H1 (cell line): ENCODE measurements around the gene GIT1. TPM values are rescaled to one million over a fixed set of nuclear protein-coding genes. Genes with fewer than 3 reads are reported as not detected.

ENCODE experiments used
- CTCF ChIA-PET: fragments of 300-600 bp; sonication (Branson Sonifier 250); formaldehyde crosslinking; loops from one replicate; lab custom pipeline; 2021; ENCODE audit not compliant: partially characterized antibody; lab: Charles Lee
- POLR2A ChIA-PET: fragments of 300-600 bp; sonication (Branson Sonifier 250); formaldehyde crosslinking; loops from one replicate; lab custom pipeline; 2021; ENCODE audit warnings: inconsistent platforms; ENCODE audit not compliant: partially characterized antibody; lab: Charles Lee
- DNase-seq, 2 experiments: peaks; one replicate each; pipeline versions ENCODE4 v3.0.0 to v3.0.0-alpha.2; 2010 to 2022; ENCODE audit warnings: low spot score in 2 of 2, low read depth in 1 of 2, mixed read lengths in 1 of 2
- FAIRE-seq: peaks from 2 replicates; lab custom pipeline; 2011; peaks lifted over from hg19 to GRCh38; lab: Jason Lieb, UNC
- H2AFZ ChIP-seq: 2 replicates; pipeline ENCODE4 v1.8.1; 2012; ENCODE audit warnings: low read length, inconsistent platforms
- H2AK5ac ChIP-seq: 2 replicates; pipeline ENCODE4 v1.6.1; 2013; ENCODE audit warnings: low read depth, low read length
- H2BK120ac ChIP-seq: replicated peaks from 2 replicates; pipeline ENCODE3; 2013; ENCODE audit warnings: low read depth, low read length, inconsistent platforms
- H2BK12ac ChIP-seq: 2 replicates; pipeline ENCODE4 v1.6.1; 2013; ENCODE audit warnings: low read depth, low read length
- H2BK15ac ChIP-seq: 2 replicates; pipeline ENCODE4 v1.6.1; 2013; ENCODE audit warnings: low read length
- H2BK20ac ChIP-seq: 2 replicates; pipeline ENCODE4 v1.6.1; 2013; ENCODE audit warnings: low read length
- H2BK5ac ChIP-seq: 2 replicates; pipeline ENCODE4 v1.6.1; 2013; ENCODE audit warnings: low read depth, low read length
- H3K14ac ChIP-seq: 2 replicates; pipeline ENCODE4 v1.6.1; 2013; ENCODE audit warnings: inconsistent platforms; ENCODE audit not compliant: insufficient read length
- H3K18ac ChIP-seq: 2 replicates; pipeline ENCODE4 v1.6.1; 2013; ENCODE audit warnings: low read length; ENCODE audit errors: extremely low read depth
- H3K23ac ChIP-seq: 2 replicates; pipeline ENCODE4 v1.6.1; 2013; ENCODE audit warnings: inconsistent platforms; ENCODE audit not compliant: insufficient read length
- H3K23me2 ChIP-seq: 2 replicates; pipeline ENCODE4 v1.6.1; 2013; ENCODE audit warnings: low read depth, low read length
- H3K27ac ChIP-seq: 2 replicates; pipeline ENCODE4 v1.6.1; 2011; ENCODE audit warnings: low read depth, low read length, inconsistent platforms
- H3K27me3 ChIP-seq, 4 experiments: replicated peaks in 1 of 4; 1 replicate in 1 of 4; 2 replicates in 3 of 4; pipeline versions ENCODE4 v1.6.1 to v1.8.1; 2011 to 2013; ENCODE audit warnings: low read length in 3 of 4, mild to moderate bottlenecking in 3 of 4, inconsistent platforms in 2 of 4, mixed read lengths in 2 of 4, moderate library complexity in 1 of 4; ENCODE audit not compliant: control insufficient read depth in 3 of 4, insufficient read depth in 3 of 4; ENCODE audit errors: extremely low read depth in 1 of 4
- H3K36me3 ChIP-seq, 4 experiments: 2 replicates each; pipeline versions ENCODE4 v1.6.1 to v1.8.1; 2011 to 2013; ENCODE audit warnings: mild to moderate bottlenecking in 4 of 4, low read length in 3 of 4, moderate library complexity in 2 of 4, control low read depth in 1 of 4, inconsistent platforms in 1 of 4; ENCODE audit not compliant: insufficient read depth in 4 of 4, control insufficient read depth in 2 of 4
- H3K4ac ChIP-seq: replicated peaks from 2 replicates; pipeline ENCODE3; 2013; ENCODE audit warnings: low read length, low read depth, mixed read lengths, inconsistent platforms; ENCODE audit not compliant: insufficient read length
- H3K4me1 ChIP-seq, 4 experiments: replicated peaks in 1 of 4; 1 replicate in 1 of 4; 2 replicates in 3 of 4; pipeline versions ENCODE4 v1.6.1 to v1.8.1; 2011 to 2013; ENCODE audit warnings: low read length in 3 of 4, inconsistent platforms in 2 of 4, mixed read lengths in 1 of 4; ENCODE audit not compliant: insufficient read depth in 4 of 4, control insufficient read depth in 3 of 4
- H3K4me2 ChIP-seq, 2 experiments: 2 replicates each; pipeline versions ENCODE4 v1.6.1 to v1.8.1; 2011 to 2013; ENCODE audit warnings: low read depth in 2 of 2, low read length in 2 of 2, control low read depth in 1 of 2, inconsistent platforms in 1 of 2, mild to moderate bottlenecking in 1 of 2; ENCODE audit not compliant: insufficient read depth in 1 of 2
- H3K4me3 ChIP-seq, 4 experiments: fragments of 200-600, 300-600 bp in 1 of 4; sonication (generic), shearing (Covaris generic), sonication (Bioruptor Twin) in 1 of 4; 2 replicates each; pipeline versions ENCODE4 v1.5.1 to v1.8.1; 2011 to 2016; ENCODE audit warnings: low read length in 4 of 4, low read depth in 3 of 4, control low read depth in 2 of 4, inconsistent platforms in 2 of 4, mild to moderate bottlenecking in 2 of 4, mixed read lengths in 1 of 4, moderate library complexity in 1 of 4; ENCODE audit not compliant: insufficient read depth in 2 of 4; ENCODE audit errors: extremely low read depth in 1 of 4
- H3K56ac ChIP-seq: replicated peaks from 2 replicates; pipeline ENCODE3; 2013; ENCODE audit warnings: low read depth, mild to moderate bottlenecking, mixed read lengths, low read length, inconsistent platforms; ENCODE audit not compliant: insufficient read length
- H3K79me1 ChIP-seq: 2 replicates; pipeline ENCODE4 v1.6.1; 2013; ENCODE audit warnings: low read depth, low read length, control low read depth
- H3K79me2 ChIP-seq, 2 experiments: 2 replicates each; pipeline versions ENCODE4 v1.6.1 to v1.8.1; 2012 to 2013; ENCODE audit warnings: low read length in 2 of 2, mild to moderate bottlenecking in 2 of 2, inconsistent platforms in 1 of 2; ENCODE audit not compliant: insufficient read depth in 2 of 2, control insufficient read depth in 1 of 2
- H3K9ac ChIP-seq, 4 experiments: replicated peaks in 1 of 4; 1 replicate in 1 of 4; 2 replicates in 3 of 4; pipeline versions ENCODE4 v1.6.1 to v1.8.1; 2011 to 2013; ENCODE audit warnings: low read depth in 3 of 4, low read length in 3 of 4, control low read depth in 2 of 4, mild to moderate bottlenecking in 2 of 4, moderate library complexity in 2 of 4, inconsistent platforms in 1 of 4; ENCODE audit errors: extremely low read depth in 1 of 4
- H3K9me3 ChIP-seq, 2 experiments: 2 replicates each; pipeline versions ENCODE4 v1.6.1 to v1.8.1; 2012 to 2013; ENCODE audit warnings: mild to moderate bottlenecking in 2 of 2, moderate library complexity in 2 of 2, control low read depth in 1 of 2, inconsistent platforms in 1 of 2, low read depth in 1 of 2, low read length in 1 of 2, mixed read lengths in 1 of 2; ENCODE audit not compliant: insufficient read depth in 2 of 2
- H4K20me1 ChIP-seq, 2 experiments: replicated peaks in 1 of 2; 2 replicates each; pipeline versions ENCODE3 to v1.8.1; 2011 to 2013; ENCODE audit warnings: inconsistent platforms in 2 of 2, low read length in 2 of 2, mild to moderate bottlenecking in 1 of 2; ENCODE audit not compliant: insufficient read depth in 2 of 2, control insufficient read depth in 1 of 2
- H4K5ac ChIP-seq: 2 replicates; pipeline ENCODE4 v1.6.1; 2013; ENCODE audit warnings: low read length, low read depth, mixed read lengths, inconsistent platforms; ENCODE audit not compliant: insufficient read length
- H4K8ac ChIP-seq: 2 replicates; pipeline ENCODE4 v1.8.0; 2013; ENCODE audit warnings: mild to moderate bottlenecking, moderate library complexity, low read length, inconsistent platforms; ENCODE audit not compliant: insufficient read depth; ENCODE audit errors: extremely low read depth
- H4K91ac ChIP-seq: replicated peaks from 2 replicates; pipeline ENCODE3; 2013; ENCODE audit warnings: low read length, mixed read lengths, inconsistent platforms; ENCODE audit not compliant: insufficient read length
- ASH2L ChIP-seq: fragments of 200-600, 300-600 bp; sonication (generic); IDR thresholded peaks from one replicate; pipeline ENCODE4 v1.7.1; 2017; ENCODE audit warnings: low read length
- BACH1 ChIP-seq: IDR thresholded peaks from 2 replicates; pipeline ENCODE4 v1.6.1; 2012; ENCODE audit warnings: low read length, improper control_type of control experiment
- CTBP2 ChIP-seq: IDR thresholded peaks from 2 replicates; pipeline ENCODE4 v1.7.0; 2011; ENCODE audit warnings: borderline replicate concordance, mild to moderate bottlenecking, moderate library complexity, mixed read lengths, low read length; ENCODE audit not compliant: insufficient read depth, insufficient read length
- KDM1A ChIP-seq: fragments of 200-600, 300-600 bp; sonication (generic); IDR thresholded peaks from 2 replicates; pipeline ENCODE4 v1.7.1; 2016; ENCODE audit warnings: mild to moderate bottlenecking, low read length, borderline replicate concordance
- RAD21 ChIP-seq, 2 experiments: IDR thresholded peaks in 1 of 2; conservative IDR thresholded peaks in 1 of 2; 2 replicates each; pipeline ENCODE4 v1.6.1; 2011; ENCODE audit warnings: low read depth in 2 of 2, low read length in 2 of 2, improper control_type of control experiment in 1 of 2, inconsistent platforms in 1 of 2, mild to moderate bottlenecking in 1 of 2, moderate library complexity in 1 of 2
- RFX5 ChIP-seq: IDR thresholded peaks from 2 replicates; pipeline ENCODE4 v1.6.1; 2011; ENCODE audit warnings: low read depth, low read length, improper control_type of control experiment, borderline replicate concordance
- SRF ChIP-seq: IDR thresholded peaks from 2 replicates; pipeline ENCODE4 v1.6.1; 2011; ENCODE audit warnings: mild to moderate bottlenecking, low read depth, low read length, moderate library complexity
- TAF1 ChIP-seq: IDR thresholded peaks from 2 replicates; pipeline ENCODE4 v1.6.1; 2011; ENCODE audit warnings: mild to moderate bottlenecking, low read depth, low read length
- TBP ChIP-seq: IDR thresholded peaks from 2 replicates; pipeline ENCODE4 v1.6.1; 2011; ENCODE audit warnings: low read depth, low read length, improper control_type of control experiment
- TCF12 ChIP-seq: IDR thresholded peaks from 2 replicates; pipeline ENCODE4 v1.6.1; 2011; ENCODE audit warnings: low read depth, mild to moderate bottlenecking, low read length
- TEAD4 ChIP-seq: IDR thresholded peaks from 2 replicates; pipeline ENCODE4 v1.6.1; 2012; ENCODE audit warnings: low read depth, low read length, inconsistent platforms, mixed read lengths
- YY1 ChIP-seq: IDR thresholded peaks from 2 replicates; pipeline ENCODE4 v1.6.1; 2011; ENCODE audit warnings: low read depth, mild to moderate bottlenecking, low read length
- WGBS, 2 experiments: shearing (Covaris generic) in 1 of 2; methylation state at CpG; one replicate each; pipeline versions ENCODE4 v1.1.6 to v1.1.7; 2013 to 2015; ENCODE audit warnings: low lambda C conversion rate in 2 of 2, mixed read lengths in 2 of 2, inconsistent platforms in 1 of 2, low coverage in 1 of 2, missing lambda C conversion rate in 1 of 2; ENCODE audit not compliant: insufficient replicate concordance in 2 of 2, insufficient coverage in 1 of 2, insufficient read length in 1 of 2; ENCODE audit errors: extremely low coverage in 1 of 2, missing lambda C conversion rate in 1 of 2; 5-methylcytosine and 5-hydroxymethylcytosine counted together
- polyA plus RNA-seq, 7 experiments: library from polyadenylated mRNA; depleted of rRNA in 3 of 7; stranded (reverse) in 5 of 7; unstranded in 2 of 7; fragments of >200 nt in 5 of 7; fragments of 200-250 nt in 2 of 7; gene quantifications; 1 replicate in 5 of 7; 2 replicates in 1 of 7; 4 replicates in 1 of 7; pipeline versions ENCODE4 v1.2.1 to v1.2.3, GENCODE V29; 2011 to 2013; ENCODE audit warnings: missing spikeins in 2 of 7, mixed read lengths in 2 of 7
- total RNA-seq: library from RNA; stranded (reverse); fragmentation: NEBNext Ultra II Directional; extraction: Animal tissue kit (Norgen Biotek cat#: 25700); gene quantifications from 2 replicates; pipeline ENCODE4 v1.2.1, GENCODE V29; 2021

Gene GIT1
- total and polyA plus RNA-seq, 2 of the 8 experiments (the other 6 are each of a cell fraction or from before 2014, with no cell fraction given): 62.4 to 63.0 TPM

DNA sequence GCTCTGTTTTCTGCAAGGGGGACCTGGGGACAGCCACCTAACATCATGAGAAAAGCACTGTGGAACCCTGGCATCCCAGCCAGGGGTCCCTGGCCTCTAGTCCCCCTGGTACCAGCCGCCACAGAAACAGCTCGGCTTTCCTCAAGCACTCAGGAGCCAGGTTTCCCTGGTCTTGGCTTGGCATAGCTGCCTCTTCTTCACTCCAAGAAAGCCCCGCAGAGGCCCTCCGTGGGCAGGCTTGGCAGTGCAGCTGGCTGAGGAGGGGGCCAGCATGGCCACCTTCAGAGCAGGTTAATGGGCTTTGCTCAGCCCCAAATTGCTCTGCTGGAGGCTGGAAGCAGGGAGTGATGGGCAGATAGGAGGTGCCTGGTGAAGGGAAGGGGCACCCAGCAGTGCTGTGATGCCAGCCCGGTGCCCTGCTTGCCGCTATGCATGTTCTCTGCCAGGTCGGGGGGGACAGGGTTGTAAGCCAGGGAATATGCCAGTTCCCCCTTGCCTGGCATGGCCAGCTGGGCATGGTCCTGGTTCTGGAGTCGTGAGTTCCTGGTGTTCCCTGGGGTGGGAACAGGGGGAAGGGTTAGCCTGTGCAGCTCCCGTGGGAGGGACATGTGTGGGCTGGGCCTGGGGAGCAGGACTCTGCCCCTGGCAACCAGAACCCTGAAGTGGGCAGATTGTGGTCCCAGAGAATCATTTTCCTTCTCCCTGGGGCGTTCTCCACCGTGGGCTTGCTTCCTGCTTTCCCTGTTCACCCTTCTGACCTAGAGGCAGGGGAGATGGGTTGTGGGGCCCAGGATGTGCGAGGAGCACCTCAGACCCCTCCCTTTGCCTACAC lies 6.7 kb upstream of the GIT1 start:
- ChIA-PET POLR2A (interaction anchor here (0.6 to 1.3 kb wide), 3 partner anchors 11 to 120 kb away, joined by 3 to 4 read pairs (median 3); no protein-coding TSS in a partner anchor), CTCF (interaction anchor here (1.0 to 8.1 kb wide), 7 partner anchors 13 to 335 kb away, joined by 3 to 74 read pairs (median 4); no protein-coding TSS in a partner anchor)
- Histone ChIP-seq H3K79me1 (peaks cover 9% of the 10 kb centered on the region), H3K4me1 (peaks cover 10 to 48% (median 32%) of the 10 kb centered on the region in 4 experiments), H3K23me2 (peaks cover 18% of the 10 kb centered on the region), H3K9me3 (no peaks in the 10 kb centered on the region), H2BK15ac (no peak overlapping the region), H2BK20ac (no peak overlapping the region), H3K79me2 (peaks cover 0 to 40% of the 10 kb centered on the region in 2 experiments; a peak in 2 of 4 replicates), H3K36me3 (no peaks in the 10 kb centered on the region), H4K5ac (no peak overlapping the region), H3K56ac (no peak overlapping the region), H4K91ac (peak overlapping the region; percentile 82), H2BK120ac (peak overlapping the region; percentile 26), H3K4ac (no peak overlapping the region), H4K20me1 (peaks cover 0 to 20% of the 10 kb centered on the region in 2 experiments), H3K18ac (peak overlapping the region; percentile 5; the same call in 1 of the 2 replicates), H3K23ac (no peak overlapping the region), H3K27ac (no peak overlapping the region), H2BK12ac (peak overlapping the region; percentile 98; the same call in 1 of the 2 replicates), H4K8ac (0 out of 2 replicates have a peak overlapping the region, but pooled peaks have one; percentile 9), H2AK5ac (peak overlapping the region; percentile 85; the same call in 1 of the 2 replicates), H3K27me3 (no peaks in the 10 kb centered on the region), H3K4me3 (no peak overlapping the region), H2AFZ (no peak overlapping the region), H3K9ac (no peak overlapping the region), H3K14ac (no peak overlapping the region), H2BK5ac (0 out of 2 replicates have a peak overlapping the region, but pooled peaks have one; percentile 93), H3K4me2 (peak overlapping the region; percentile 57 to 75; a peak in 3 of 4 replicates)
- DNase-seq (no peak), FAIRE-seq (no peak)
- WGBS, 2 experiments: 80% methylated on average over 12 of the region's 12 CpGs; no CpG with 5 or more reads in 1 of the 2 experiments
- TF ChIP-seq CTBP2 (no peak), SRF (no peak), RAD21 (IDR thresholded peaks at IDR 0.05 in 1 of 2, conservative IDR thresholded peaks at IDR 0.05 in 1 of 2; ENCODE audit: low read depth in 2 of 2, low read length in 2 of 2) (no peak), TAF1 (no peak), BACH1 (no peak), RFX5 (no peak), TBP (no peak), TCF12 (no peak), TEAD4 (no peak), KDM1A (no peak), ASH2L (no peak), YY1 (no peak)
